Measurements from ENCODE around the gene ANKRD11.

ANKRD11 gene

GRCh38 chr16:89319631-89319885, 170.8 kb downstream of the ANKRD11 start:
- no peak for DNase-seq (ENCODE audit: low read depth)
- TF ChIP-seq, protein P1, sequence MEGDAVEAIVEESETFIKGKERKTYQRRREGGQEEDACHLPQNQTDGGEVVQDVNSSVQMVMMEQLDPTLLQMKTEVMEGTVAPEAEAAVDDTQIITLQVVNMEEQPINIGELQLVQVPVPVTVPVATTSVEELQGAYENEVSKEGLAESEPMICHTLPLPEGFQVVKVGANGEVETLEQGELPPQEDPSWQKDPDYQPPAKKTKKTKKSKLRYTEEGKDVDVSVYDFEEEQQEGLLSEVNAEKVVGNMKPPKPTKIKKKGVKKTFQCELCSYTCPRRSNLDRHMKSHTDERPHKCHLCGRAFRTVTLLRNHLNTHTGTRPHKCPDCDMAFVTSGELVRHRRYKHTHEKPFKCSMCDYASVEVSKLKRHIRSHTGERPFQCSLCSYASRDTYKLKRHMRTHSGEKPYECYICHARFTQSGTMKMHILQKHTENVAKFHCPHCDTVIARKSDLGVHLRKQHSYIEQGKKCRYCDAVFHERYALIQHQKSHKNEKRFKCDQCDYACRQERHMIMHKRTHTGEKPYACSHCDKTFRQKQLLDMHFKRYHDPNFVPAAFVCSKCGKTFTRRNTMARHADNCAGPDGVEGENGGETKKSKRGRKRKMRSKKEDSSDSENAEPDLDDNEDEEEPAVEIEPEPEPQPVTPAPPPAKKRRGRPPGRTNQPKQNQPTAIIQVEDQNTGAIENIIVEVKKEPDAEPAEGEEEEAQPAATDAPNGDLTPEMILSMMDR (IDR thresholded peaks at IDR 0.05; ENCODE audit: insufficient read depth, low read depth, low read length, missing control alignments): no peak
- H3K4me3 ChIP-seq (ENCODE audit: low read length): no peak overlapping the region

DNA sequence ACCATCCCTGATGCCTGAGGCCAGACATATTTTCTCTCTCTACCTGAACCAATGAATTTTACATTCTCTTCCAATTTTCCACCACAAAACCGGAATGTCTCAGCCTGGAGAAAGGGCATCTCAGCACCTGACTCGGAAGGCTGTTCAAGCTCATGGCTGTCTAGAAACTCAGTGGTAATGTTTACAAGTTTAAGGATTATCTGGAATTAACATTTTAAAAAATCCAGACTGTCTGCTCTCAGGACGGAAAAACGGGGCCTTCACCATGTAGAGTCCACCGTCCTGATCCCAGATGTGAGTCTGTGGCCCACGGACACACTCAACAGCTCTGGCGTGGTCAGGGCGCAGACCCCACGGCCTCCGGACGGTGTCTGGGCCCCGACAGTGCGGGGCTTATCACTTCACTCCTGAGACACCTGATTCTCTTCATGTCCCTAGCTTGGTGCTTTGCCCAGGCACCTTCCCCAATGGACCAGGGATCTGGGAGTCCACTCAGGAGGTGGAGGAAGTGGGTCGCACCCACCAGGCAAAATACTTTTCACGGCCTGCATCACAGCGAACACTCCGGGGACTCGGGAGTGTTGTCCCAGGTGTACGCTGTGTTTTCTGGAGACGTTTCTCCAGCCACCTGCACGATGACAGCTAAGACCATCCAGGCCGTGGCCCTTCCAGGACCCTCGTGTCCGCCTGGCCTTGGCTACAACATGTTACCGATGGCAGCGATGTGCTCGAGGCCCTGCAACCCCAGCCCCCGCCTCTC, 171.3 kb downstream of the ANKRD11 start:
- no peak overlapping the region for H3K4me3 ChIP-seq (ENCODE audit: low read length)
- no peak for DNase-seq (ENCODE audit: low read depth)
- TF ChIP-seq, protein P1 (IDR thresholded peaks at IDR 0.05; ENCODE audit: insufficient read depth, low read depth, low read length, missing control alignments): no peak

GRCh38 chr16:89318430-89318758, 172.0 kb downstream of the ANKRD11 start:
- TF ChIP-seq, protein P1 (IDR thresholded peaks at IDR 0.05; ENCODE audit: insufficient read depth, low read depth, low read length, missing control alignments): no peak
- DNase-seq (ENCODE audit: low read depth): no peak
- H3K4me3 ChIP-seq (ENCODE audit: low read length): no peak overlapping the region

GRCh38 chr16:89317729-89318429, 172.5 kb downstream of the ANKRD11 start:
- no peak overlapping the region for H3K4me3 ChIP-seq (ENCODE audit: low read length)
- no peak for DNase-seq (ENCODE audit: low read depth)
- TF ChIP-seq, protein P1 (IDR thresholded peaks at IDR 0.05; ENCODE audit: insufficient read depth, low read depth, low read length, missing control alignments): no peak

DNA sequence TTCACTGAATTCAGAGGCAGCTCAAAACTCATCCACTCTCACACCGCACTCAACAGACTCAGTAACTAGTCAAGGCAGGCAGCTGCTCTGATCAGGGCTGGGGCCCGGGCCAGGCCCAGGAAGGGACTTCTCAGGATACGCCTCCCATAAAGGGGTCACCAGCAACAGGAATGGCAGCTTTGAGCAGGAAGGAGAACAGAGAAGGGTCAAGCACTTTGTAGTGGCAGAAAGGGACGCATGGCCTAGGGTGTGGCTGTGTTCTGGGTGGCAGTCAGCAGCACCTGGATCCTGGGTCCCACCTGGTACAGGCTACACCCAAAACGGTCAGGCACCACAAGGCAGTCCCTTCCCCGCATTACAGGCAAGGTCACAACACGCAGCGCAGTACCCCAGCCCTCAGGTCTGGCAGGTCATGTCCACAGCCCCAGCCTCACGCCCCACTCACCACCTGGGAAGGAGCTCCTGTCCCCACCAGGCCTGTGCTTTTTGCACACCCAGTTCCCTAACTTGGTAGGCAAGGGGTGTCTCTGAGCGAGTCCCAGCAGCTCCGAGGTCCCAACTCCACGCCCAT, 173.2 kb downstream of the ANKRD11 start:
- TF ChIP-seq, protein P1 (IDR thresholded peaks at IDR 0.05; ENCODE audit: insufficient read depth, low read depth, low read length, missing control alignments): no peak
- no peak for DNase-seq (ENCODE audit: low read depth)
- H3K4me3 ChIP-seq (ENCODE audit: low read length): no peak overlapping the region

- TF ChIP-seq, protein P1 (IDR thresholded peaks at IDR 0.05; ENCODE audit: insufficient read depth, low read depth, low read length, missing control alignments): no peak
- DNase-seq (ENCODE audit: low read depth): no peak
- H3K4me3 ChIP-seq (ENCODE audit: low read length): no peak overlapping the region
These were observed 173.7 kb downstream of the ANKRD11 start for GRCh38 chr16:89316701-89317100.
